ENCODE data around the gene TRIM38. TPM values are rescaled to one million over a fixed set of nuclear protein-coding genes. Genes with fewer than 3 reads are reported as not detected.

Gene TRIM38
- total and polyA plus RNA-seq, 2 of the 13 experiments (the other 11 are each of a cell fraction or from before 2014, with no cell fraction given), result 2.5 to 3.1 TPM

- Histone ChIP-seq H3K27me3 (ENCODE audit: control insufficient read depth in 1 of 2, insufficient read depth in 2 of 2, low read length in 2 of 2) (no peaks in the 10 kb centered on the region), H3K9me3 (ENCODE audit: low read length) (no peaks in the 10 kb centered on the region), H3K9ac (ENCODE audit: insufficient read depth, low read depth, low read length) (no peak overlapping the region), H3K27ac (ENCODE audit: extremely low read length, insufficient read depth, low read length) (no peak overlapping the region), H3K79me2 (ENCODE audit: insufficient read depth, low read length) (no peaks in the 10 kb centered on the region), H3K36me3 (replicated peaks in 1 of 2; ENCODE audit: control insufficient read depth in 1 of 2, insufficient read depth in 2 of 2, low read length in 2 of 2) (peaks cover 4 to 16% of the 10 kb centered on the region in 2 experiments), H3K4me3 (replicated peaks in 1 of 3; ENCODE audit: insufficient read depth in 1 of 3, low read depth in 2 of 3, low read length in 3 of 3) (no peak overlapping the region), H2AFZ (ENCODE audit: low read length) (no peak overlapping the region), H4K20me1 (ENCODE audit: insufficient read depth, low read length) (no peaks in the 10 kb centered on the region), H3K4me1 (ENCODE audit: insufficient read depth, low read length) (peaks cover 7% of the 10 kb centered on the region), H3K4me2 (ENCODE audit: low read depth, low read length) (no peak overlapping the region)
- no TSS peak for BruUV-seq (replicated peaks)
- ATAC-seq (no peak), FAIRE-seq (no peak), DNase-seq (ENCODE audit: low spot score) (no peak)
- in situ Hi-C loops (cut with HindIII; ENCODE audit: extremely low pct_ligation_motif_present, low pct_unique_long_range_greater_than_20kb) (no loop called here), intact Hi-C loops (cut with micrococcal nuclease; ENCODE audit: unreplicated experiment) (no loop called here)
- ChIA-PET POLR2A (interaction anchor here (2.0 kb wide), 1 partner anchor 11 kb away, joined by 11 read pairs; no protein-coding TSS in a partner anchor), CTCF (ENCODE audit: low intra/inter-chr PET ratio, low total read pairs) (no interaction called here)
- no peak for TF ChIP-seq ZMYM4 (CRISPR knock-in tag; IDR thresholded peaks at IDR 0.05)
- TF ChIP-seq E2F1 (CRISPR knock-in tag; IDR thresholded peaks at IDR 0.05), result no peak
- no peak for TF ChIP-seq ZNF557 (CRISPR knock-in tag; IDR thresholded peaks at IDR 0.05)
- TF ChIP-seq MIER3 (CRISPR knock-in tag; IDR thresholded peaks at IDR 0.05; ENCODE audit: borderline replicate concordance), result no peak
- no peak for TF ChIP-seq POLR2A (IDR thresholded peaks at IDR 0.05; ENCODE audit: insufficient read depth in 1 of 2, low read depth in 2 of 2, low read length in 2 of 2)
- no peak for TF ChIP-seq STAG1 (CRISPR knock-in tag; IDR thresholded peaks at IDR 0.05)
- TF ChIP-seq MAFG (CRISPR knock-in tag; IDR thresholded peaks at IDR 0.05), result no peak
- TF ChIP-seq ZNF335 (CRISPR knock-in tag; IDR thresholded peaks at IDR 0.05), result no peak
- no peak for TF ChIP-seq MEIS1 (CRISPR knock-in tag; IDR thresholded peaks at IDR 0.05; ENCODE audit: borderline replicate concordance)
- no peak for TF ChIP-seq ZNF572 (CRISPR knock-in tag; IDR thresholded peaks at IDR 0.05)
These were observed 40.9 kb upstream of the TRIM38 start for GRCh38 chr6:25921525-25922203.
